Activated T-cell treated with anti-CD3 and anti-CD28 coated beads for 48 hours (primary cell): ENCODE results near the gene MAGEF1.

Experiments used
- DNase-seq: peaks from one replicate; pipeline ENCODE4 v3.0.0-alpha.2; 2020; ENCODE audit warnings: low read depth

MAGEF1 gene

GRCh38 chr3:184690192-184690883 is 21.5 kb downstream of the MAGEF1 start:
- DNase-seq = no peak

GRCh38 chr3:184688882-184689271 is 23.0 kb downstream of the MAGEF1 start:
- no peak for DNase-seq

- no peak for DNase-seq
These were observed 23.5 kb downstream of the MAGEF1 start for GRCh38 chr3:184688251-184688881.

- no peak for DNase-seq
These were observed 24.4 kb downstream of the MAGEF1 start for GRCh38 chr3:184687363-184688015.

- DNase-seq = no peak
These were observed 26.2 kb downstream of the MAGEF1 start for GRCh38 chr3:184685646-184686045.

- DNase-seq = no peak
These were observed 26.8 kb downstream of the MAGEF1 start for GRCh38 chr3:184685055-184685454.

GRCh38 chr3:184683900-184684560 is 27.8 kb downstream of the MAGEF1 start:
- no peak for DNase-seq

- no peak for DNase-seq
These were observed 28.6 kb downstream of the MAGEF1 start for GRCh38 chr3:184683234-184683633.

- DNase-seq = no peak
These were observed 29.2 kb downstream of the MAGEF1 start for GRCh38 chr3:184682671-184683070.

- no peak for DNase-seq
These were observed 31.2 kb downstream of the MAGEF1 start for GRCh38 chr3:184680385-184681345.

- no peak for DNase-seq
These were observed 32.6 kb downstream of the MAGEF1 start for GRCh38 chr3:184679056-184679816.

- no peak for DNase-seq
These were observed 33.4 kb downstream of the MAGEF1 start for GRCh38 chr3:184678317-184679055.

GRCh38 chr3:184677344-184678316 is 34.2 kb downstream of the MAGEF1 start:
- DNase-seq = no peak

GRCh38 chr3:184676927-184677326 is 34.9 kb downstream of the MAGEF1 start:
- no peak for DNase-seq

GRCh38 chr3:184674626-184675025 is 37.2 kb downstream of the MAGEF1 start:
- DNase-seq = no peak

- no peak for DNase-seq
These were observed 38.6 kb downstream of the MAGEF1 start for GRCh38 chr3:184672977-184673870.

- no peak for DNase-seq
These were observed 39.5 kb downstream of the MAGEF1 start for GRCh38 chr3:184672335-184672734.

GRCh38 chr3:184670091-184670602 is 41.7 kb downstream of the MAGEF1 start:
- no peak for DNase-seq
